Esophagus squamous epithelium (tissue), 4 donors: ENCODE results near the gene NADSYN1.

Experiments
- POLR2A ChIP-seq, 4 donors: fragments of 450-650 bp; IDR thresholded peaks; one replicate each; pipeline ENCODE4 v1.6.1; 2017; ENCODE audit warnings: antibody characterized with exemption in 4 of 4, mild to moderate bottlenecking in 4 of 4, moderate library complexity in 3 of 4
- TF ChIP-seq, protein P1 (sequence below), 6 experiments: fragments of 450-650 bp in 4 of 6; fragments of 200-600 bp in 2 of 6; sonication (generic) in 2 of 6; IDR thresholded peaks; one replicate each; pipeline ENCODE4 v1.5.1; 2016 to 2019; ENCODE audit warnings: antibody characterized with exemption in 6 of 6, mild to moderate bottlenecking in 4 of 6, moderate library complexity in 4 of 6

DNA sequence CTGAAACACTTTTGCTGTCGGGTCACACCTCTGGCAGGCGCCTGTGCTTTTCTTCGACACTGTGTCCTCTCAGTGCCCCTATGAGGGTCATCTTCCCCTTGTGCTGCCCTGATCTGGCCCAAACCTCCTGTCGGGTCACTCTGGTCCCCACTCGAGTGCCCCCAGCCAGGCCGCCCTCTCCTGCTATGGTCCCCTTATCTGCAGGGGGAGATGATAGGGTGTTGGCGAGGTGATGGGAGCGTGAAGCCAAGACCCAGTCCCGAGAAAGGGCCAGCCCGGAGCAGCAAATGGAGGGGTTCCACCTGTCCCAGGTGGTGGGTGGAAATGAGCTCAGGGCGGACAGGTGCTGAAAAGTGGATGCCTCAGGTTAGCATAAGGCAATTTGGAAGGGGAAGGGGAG, 9.7 kb downstream of the NADSYN1 start:
- TF ChIP-seq, protein P1, sequence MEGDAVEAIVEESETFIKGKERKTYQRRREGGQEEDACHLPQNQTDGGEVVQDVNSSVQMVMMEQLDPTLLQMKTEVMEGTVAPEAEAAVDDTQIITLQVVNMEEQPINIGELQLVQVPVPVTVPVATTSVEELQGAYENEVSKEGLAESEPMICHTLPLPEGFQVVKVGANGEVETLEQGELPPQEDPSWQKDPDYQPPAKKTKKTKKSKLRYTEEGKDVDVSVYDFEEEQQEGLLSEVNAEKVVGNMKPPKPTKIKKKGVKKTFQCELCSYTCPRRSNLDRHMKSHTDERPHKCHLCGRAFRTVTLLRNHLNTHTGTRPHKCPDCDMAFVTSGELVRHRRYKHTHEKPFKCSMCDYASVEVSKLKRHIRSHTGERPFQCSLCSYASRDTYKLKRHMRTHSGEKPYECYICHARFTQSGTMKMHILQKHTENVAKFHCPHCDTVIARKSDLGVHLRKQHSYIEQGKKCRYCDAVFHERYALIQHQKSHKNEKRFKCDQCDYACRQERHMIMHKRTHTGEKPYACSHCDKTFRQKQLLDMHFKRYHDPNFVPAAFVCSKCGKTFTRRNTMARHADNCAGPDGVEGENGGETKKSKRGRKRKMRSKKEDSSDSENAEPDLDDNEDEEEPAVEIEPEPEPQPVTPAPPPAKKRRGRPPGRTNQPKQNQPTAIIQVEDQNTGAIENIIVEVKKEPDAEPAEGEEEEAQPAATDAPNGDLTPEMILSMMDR (IDR thresholded peaks at IDR 0.05) = no peak
- TF ChIP-seq POLR2A (IDR thresholded peaks at IDR 0.05) = no peak
